PC-9 (cell line): Measurements from ENCODE around the gene ADAMTSL1. TPM values are rescaled to one million over a fixed set of nuclear protein-coding genes. Genes with fewer than 3 reads are reported as not detected.

Experiments
- BruUV-seq: library from RNA; stranded (reverse); fragments of 400-500 nt; replicated peaks from 2 replicates; lab custom pipeline; 2021; lab: Mats Ljungman, UMichigan
- CTCF ChIA-PET: fragments of 300-600 bp; sonication (Branson Sonifier 250); formaldehyde crosslinking; loops from one replicate; lab custom pipeline; 2022; ENCODE audit warnings: antibody characterized with exemption; lab: Charles Lee
- POLR2A ChIA-PET: fragments of 300-600 bp; sonication (Branson Sonifier 250); formaldehyde crosslinking; loops from one replicate; lab custom pipeline; 2022; ENCODE audit warnings: antibody characterized with exemption; ENCODE audit not compliant: unreplicated experiment; lab: Charles Lee
- DNase-seq, 2 experiments: peaks; one replicate each; pipeline versions ENCODE4 v3.0.0 to v3.0.0-alpha.2; 2015 to 2022; ENCODE audit warnings: mixed read lengths in 1 of 2
- H2AFZ ChIP-seq: fragments of 200-600 bp; sonication (generic); 2 replicates; pipeline ENCODE4 v1.8.1; 2017; ENCODE audit warnings: antibody characterized with exemption
- H3F3A ChIP-seq: fragments of 200-600 bp; sonication (generic); 2 replicates; pipeline ENCODE4 v1.8.1; 2017; ENCODE audit warnings: antibody characterized with exemption, mild to moderate bottlenecking, low read depth; ENCODE audit not compliant: insufficient read depth
- H3K27ac ChIP-seq: fragments of 200-600 bp; sonication (generic); 2 replicates; pipeline ENCODE4 v1.6.1; 2016; ENCODE audit warnings: mixed run types
- H3K27me3 ChIP-seq: fragments of 200-600 bp; sonication (generic); 2 replicates; pipeline ENCODE4 v1.6.1; 2016; ENCODE audit warnings: low read depth, mixed run types; ENCODE audit not compliant: insufficient read depth
- H3K36me3 ChIP-seq: fragments of 200-600 bp; sonication (generic); 2 replicates; pipeline ENCODE4 v1.6.1; 2016; ENCODE audit warnings: low read depth, mixed run types
- H3K4me1 ChIP-seq: fragments of 200-600 bp; sonication (generic); replicated peaks from 2 replicates; pipeline ENCODE4 v1.6.1; 2016; ENCODE audit warnings: mixed run types; ENCODE audit not compliant: insufficient read depth
- H3K4me2 ChIP-seq: fragments of 200-600 bp; sonication (generic); 2 replicates; pipeline ENCODE4 v1.6.1; 2017; ENCODE audit warnings: mixed run types
- H3K4me3 ChIP-seq: fragments of 200-600 bp; sonication (generic); 2 replicates; pipeline ENCODE4 v1.6.1; 2016; ENCODE audit warnings: mixed run types
- H3K79me2 ChIP-seq: fragments of 200-600 bp; sonication (generic); 2 replicates; pipeline ENCODE4 v1.6.1; 2017; ENCODE audit warnings: low read depth, mixed run types
- H3K9me2 ChIP-seq: fragments of 200-600 bp; sonication (generic); 2 replicates; pipeline ENCODE4 v1.8.1; 2017; ENCODE audit warnings: mild to moderate bottlenecking; ENCODE audit not compliant: insufficient read depth
- H3K9me3 ChIP-seq: fragments of 200-600 bp; sonication (generic); 2 replicates; pipeline ENCODE4 v1.8.1; 2016; ENCODE audit warnings: low read depth; ENCODE audit not compliant: insufficient read depth
- H4K20me1 ChIP-seq: fragments of 200-600 bp; sonication (generic); 2 replicates; pipeline ENCODE4 v1.8.1; 2017; ENCODE audit not compliant: insufficient read depth
- CTCF ChIP-seq: fragments of 200-600 bp; sonication (generic); conservative IDR thresholded peaks from 2 replicates; pipeline ENCODE4 v1.6.1; 2017; ENCODE audit warnings: mixed run types, antibody characterized with exemption, mild to moderate bottlenecking, moderate library complexity
- EZH2 ChIP-seq: fragments of 200-600 bp; sonication (generic); IDR thresholded peaks from 2 replicates; pipeline ENCODE4 v1.8.0; 2017; ENCODE audit warnings: antibody characterized with exemption, low read depth
- intact Hi-C: fragments of 100-400 bp; cut with micrococcal nuclease; formaldehyde crosslinking; loops from one replicate; pipeline ENCODE4 v1.10.0; 2022; ENCODE audit not compliant: unreplicated experiment
- microRNA-seq: library from miRNA; unstranded; fragments of <30 nt; microRNA quantifications from one replicate; pipeline ENCODE4 v1.2.0, GENCODE V29; 2021; ENCODE audit warnings: borderline number of aligned reads, borderline replicate concordance
- total RNA-seq: library from RNA; stranded (reverse); gene quantifications from 2 replicates; pipeline ENCODE4 v1.2.3, GENCODE V29; 2021

Gene ADAMTSL1
- total RNA-seq, 1 experiment from 2014 or later = not detected

GRCh38 chr9:18951936-18952335 is 478.0 kb downstream of the ADAMTSL1 start:
- DNase-seq = no peak
- Histone ChIP-seq H3K9me3 (no peaks in the 10 kb centered on the region), H3K79me2 (no peaks in the 10 kb centered on the region), H3K4me2 (no peak overlapping the region), H3K9me2 (no peaks in the 10 kb centered on the region), H3K27me3 (peaks cover 55% of the 10 kb centered on the region), H3F3A (no peaks in the 10 kb centered on the region), H3K4me3 (no peak overlapping the region), H3K36me3 (no peaks in the 10 kb centered on the region), H3K4me1 (no peaks in the 10 kb centered on the region), H4K20me1 (no peaks in the 10 kb centered on the region), H2AFZ (no peak overlapping the region), H3K27ac (no peak overlapping the region)
- TF ChIP-seq EZH2 (no peak), CTCF (no peak)
- POLR2A ChIA-PET = no interaction called here
- intact Hi-C loops = no loop called here
- CTCF ChIA-PET = no interaction called here
- no TSS peak for BruUV-seq

GRCh38 chr9:18955626-18956025 is 481.7 kb downstream of the ADAMTSL1 start:
- H3K27ac ChIP-seq = no peak overlapping the region
- H4K20me1 ChIP-seq = no peaks in the 10 kb centered on the region
- no peak overlapping the region for H3K4me2 ChIP-seq
- no peak overlapping the region for H2AFZ ChIP-seq
- no peak for DNase-seq
- CTCF ChIA-PET = no interaction called here
- no peaks in the 10 kb centered on the region for H3F3A ChIP-seq
- no peak for TF ChIP-seq EZH2
- no peak for TF ChIP-seq CTCF
- H3K9me2 ChIP-seq = no peaks in the 10 kb centered on the region
- BruUV-seq = no TSS peak
- H3K4me1 ChIP-seq = no peaks in the 10 kb centered on the region
- H3K4me3 ChIP-seq = no peak overlapping the region
- H3K36me3 ChIP-seq = no peaks in the 10 kb centered on the region
- H3K27me3 ChIP-seq = peaks cover 68% of the 10 kb centered on the region
- intact Hi-C loops = no loop called here
- POLR2A ChIA-PET = no interaction called here
- H3K9me3 ChIP-seq = no peaks in the 10 kb centered on the region
- no peaks in the 10 kb centered on the region for H3K79me2 ChIP-seq

Small RNA genes lying within 50 kb of the gene (microRNA-seq; reads per million reads assigned to microRNA genes)
- not detected for gene MIR3152
